HUES6 (cell line): ENCODE data around the gene PDP2.
"Not testable (repeated sequence)": the region's sequence is repeated elsewhere in the genome, so short reads cannot be mapped to it uniquely, and the experiment has no call there.

ENCODE experiments used
- H3K27ac ChIP-seq: 2 replicates; pipeline ENCODE4 v1.7.0; 2013; ENCODE audit warnings: low read depth, mild to moderate bottlenecking, low read length, inconsistent platforms
- H3K27me3 ChIP-seq: 2 replicates; pipeline ENCODE4 v1.6.1; 2013; ENCODE audit warnings: low read length; ENCODE audit not compliant: control insufficient read depth, insufficient read depth
- H3K36me3 ChIP-seq: 2 replicates; pipeline ENCODE4 v1.6.1; 2013; ENCODE audit warnings: low read length; ENCODE audit not compliant: control insufficient read depth, insufficient read depth
- H3K4me1 ChIP-seq: 2 replicates; pipeline ENCODE4 v1.6.1; 2013; ENCODE audit warnings: low read length; ENCODE audit not compliant: control insufficient read depth, insufficient read depth
- H3K4me3 ChIP-seq: 2 replicates; pipeline ENCODE4 v1.5.1; 2013; ENCODE audit warnings: low read depth, low read length
- H3K9ac ChIP-seq: one replicate; pipeline ENCODE4 v1.6.1; 2013; ENCODE audit warnings: mild to moderate bottlenecking, low read length
- H3K9me3 ChIP-seq: 2 replicates; pipeline ENCODE4 v1.6.1; 2013; ENCODE audit warnings: low read depth, low read length; ENCODE audit not compliant: control insufficient read depth, insufficient read depth

The PDP2 gene

DNA sequence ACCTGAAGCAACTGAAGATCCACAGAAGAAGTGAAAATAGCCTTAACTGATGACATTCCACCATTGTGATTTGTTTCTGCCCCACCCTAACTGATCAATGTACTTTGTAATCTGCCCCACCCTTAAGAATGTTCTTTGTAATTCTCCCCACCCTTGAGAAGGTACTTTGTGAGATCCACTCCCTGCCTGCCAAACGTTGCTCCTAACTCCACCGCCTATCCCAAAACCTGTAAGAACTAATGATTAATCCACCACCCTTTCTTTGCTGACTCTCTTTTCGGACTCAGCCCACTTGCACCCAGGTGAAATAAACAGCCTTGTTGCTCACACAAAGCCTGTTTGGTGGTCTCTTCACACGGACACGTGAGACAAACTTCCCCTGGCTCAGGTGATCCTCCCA, 16.4 kb downstream of the PDP2 start:
- not testable (repeated sequence) for H3K36me3 ChIP-seq, H3K4me3 ChIP-seq, H3K27me3 ChIP-seq, H3K9me3 ChIP-seq, H3K9ac ChIP-seq, H3K27ac ChIP-seq
- peaks cover 11% of the 10 kb centered on the region for H3K4me1 ChIP-seq

DNA sequence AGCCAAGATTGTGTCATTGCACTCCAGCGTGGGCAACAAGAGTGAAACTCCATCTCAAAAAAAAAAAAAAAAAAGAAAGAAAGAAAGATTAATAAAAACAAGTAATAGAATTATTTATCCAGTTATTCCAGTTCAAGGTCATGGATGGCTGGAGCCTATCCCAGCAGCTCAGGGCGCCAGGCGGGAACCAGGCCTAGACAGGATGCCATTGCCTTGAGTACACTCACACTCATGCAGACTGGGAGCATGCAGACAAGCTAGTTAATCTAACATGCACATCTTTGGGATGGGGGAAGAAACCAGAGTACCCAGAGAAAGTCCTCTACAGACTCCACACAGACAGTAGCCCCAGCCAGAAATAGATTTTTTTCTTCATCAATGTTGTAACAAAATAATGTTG, 17.9 kb downstream of the PDP2 start:
- Histone ChIP-seq H3K9ac (no peak overlapping the region), H3K36me3 (no peaks in the 10 kb centered on the region), H3K9me3 (no peaks in the 10 kb centered on the region), H3K27me3 (no peaks in the 10 kb centered on the region), H3K27ac (no peak overlapping the region), H3K4me1 (peaks cover 11% of the 10 kb centered on the region), H3K4me3 (no peak overlapping the region)

DNA sequence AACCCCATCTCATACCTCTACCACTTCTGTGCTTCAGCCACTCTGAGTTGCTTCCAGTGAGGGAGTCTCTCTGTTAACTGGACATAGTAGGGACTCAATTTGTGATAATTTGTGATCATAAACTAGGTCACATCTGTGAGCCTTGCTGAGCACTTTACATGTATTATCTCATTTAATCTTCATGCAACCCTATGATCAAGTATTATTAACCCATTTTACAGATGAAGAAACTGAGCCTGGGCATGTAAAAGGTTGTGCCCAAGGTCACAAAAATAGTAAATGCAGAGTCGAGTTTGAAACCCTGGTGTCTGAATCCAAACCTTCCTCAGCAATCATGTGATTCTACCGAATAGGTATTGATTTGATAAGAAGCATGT, 18.6 kb downstream of the PDP2 start:
- Histone ChIP-seq H3K4me3 (no peak overlapping the region), H3K9ac (no peak overlapping the region), H3K27ac (no peak overlapping the region), H3K4me1 (peaks cover 11% of the 10 kb centered on the region), H3K36me3 (no peaks in the 10 kb centered on the region), H3K27me3 (no peaks in the 10 kb centered on the region), H3K9me3 (no peaks in the 10 kb centered on the region)

DNA sequence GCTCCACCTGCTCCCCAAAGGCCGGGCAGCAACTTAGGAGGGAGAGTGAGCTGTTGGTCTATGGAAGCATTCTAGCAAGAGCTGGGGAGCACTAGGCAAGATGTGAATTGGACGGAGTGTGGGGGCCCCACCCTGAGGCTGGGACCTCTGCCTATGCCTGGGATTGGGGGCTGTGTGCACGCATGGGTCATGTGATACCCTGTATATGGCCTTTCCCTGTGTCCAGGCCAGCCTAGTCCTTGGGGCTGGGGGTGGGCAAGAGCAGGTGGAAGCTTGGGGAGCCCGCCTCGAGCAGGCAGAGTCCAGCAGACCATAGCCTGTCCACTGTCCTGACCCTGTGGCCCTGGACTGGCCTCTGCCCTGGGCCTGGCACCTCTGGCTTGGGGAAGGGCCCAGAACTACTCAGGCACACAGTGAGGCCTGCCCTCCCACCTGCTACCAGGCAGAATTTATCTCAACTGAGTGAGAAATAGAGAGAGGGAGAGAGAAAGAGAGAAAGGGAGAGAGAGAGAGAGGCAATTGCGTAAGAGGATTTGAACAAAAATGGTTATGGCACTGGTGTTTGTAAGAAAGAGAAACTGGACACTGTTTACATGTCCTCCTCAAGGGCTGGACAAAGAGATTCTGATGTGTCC, 19.1 kb downstream of the PDP2 start:
- Histone ChIP-seq H3K36me3 (no peaks in the 10 kb centered on the region), H3K27ac (no peak overlapping the region), H3K4me1 (peaks cover 11% of the 10 kb centered on the region)

DNA sequence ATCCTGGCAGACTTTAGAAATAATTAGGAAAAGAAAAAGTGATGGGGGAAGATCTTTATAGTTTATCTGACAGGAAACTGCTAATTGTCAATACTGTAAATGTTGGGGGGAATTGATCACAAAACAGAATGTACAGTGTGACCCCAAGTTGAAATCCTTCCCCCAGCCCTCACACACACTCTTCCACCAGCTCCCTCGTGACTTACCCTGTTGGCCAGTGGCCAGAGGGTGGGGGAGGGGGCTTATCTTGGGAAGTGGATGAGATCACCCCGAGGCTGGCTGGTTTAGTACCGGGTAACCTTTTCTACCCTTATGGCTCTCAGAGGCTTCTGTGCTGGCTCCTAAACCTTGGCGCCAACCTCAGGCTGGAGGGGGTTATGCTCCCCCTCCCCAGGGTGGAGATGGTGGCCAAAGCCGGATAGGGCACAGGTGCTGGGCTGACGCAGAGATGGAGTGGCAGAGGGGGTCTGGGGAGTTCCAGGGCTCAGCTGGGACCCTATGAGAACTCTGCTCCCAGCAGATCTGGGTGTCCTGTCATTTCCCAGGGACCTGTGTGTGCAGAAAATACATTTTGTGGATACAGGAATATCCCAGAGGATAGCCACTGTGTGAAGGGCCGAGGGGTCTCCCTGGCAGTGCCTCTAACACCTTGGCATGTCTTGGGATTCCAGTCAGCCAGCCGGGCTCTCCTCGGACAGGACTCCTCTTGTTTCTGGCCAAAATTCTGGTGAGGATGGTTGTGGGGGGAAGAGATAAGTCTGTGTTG, 19.8 kb downstream of the PDP2 start:
- H3K27me3 ChIP-seq = no peaks in the 10 kb centered on the region
- H3K36me3 ChIP-seq = no peaks in the 10 kb centered on the region
- no peak overlapping the region for H3K27ac ChIP-seq
- no peaks in the 10 kb centered on the region for H3K9me3 ChIP-seq
- peaks cover 11% of the 10 kb centered on the region for H3K4me1 ChIP-seq
- H3K4me3 ChIP-seq = no peak overlapping the region
- H3K9ac ChIP-seq = peak overlapping the region; percentile 17

More for the DNA sequence above, 19.1 kb downstream of the PDP2 start:
- H3K4me3 ChIP-seq = no peak overlapping the region
- no peaks in the 10 kb centered on the region for H3K9me3 ChIP-seq
- no peaks in the 10 kb centered on the region for H3K27me3 ChIP-seq
- no peak overlapping the region for H3K9ac ChIP-seq

DNA sequence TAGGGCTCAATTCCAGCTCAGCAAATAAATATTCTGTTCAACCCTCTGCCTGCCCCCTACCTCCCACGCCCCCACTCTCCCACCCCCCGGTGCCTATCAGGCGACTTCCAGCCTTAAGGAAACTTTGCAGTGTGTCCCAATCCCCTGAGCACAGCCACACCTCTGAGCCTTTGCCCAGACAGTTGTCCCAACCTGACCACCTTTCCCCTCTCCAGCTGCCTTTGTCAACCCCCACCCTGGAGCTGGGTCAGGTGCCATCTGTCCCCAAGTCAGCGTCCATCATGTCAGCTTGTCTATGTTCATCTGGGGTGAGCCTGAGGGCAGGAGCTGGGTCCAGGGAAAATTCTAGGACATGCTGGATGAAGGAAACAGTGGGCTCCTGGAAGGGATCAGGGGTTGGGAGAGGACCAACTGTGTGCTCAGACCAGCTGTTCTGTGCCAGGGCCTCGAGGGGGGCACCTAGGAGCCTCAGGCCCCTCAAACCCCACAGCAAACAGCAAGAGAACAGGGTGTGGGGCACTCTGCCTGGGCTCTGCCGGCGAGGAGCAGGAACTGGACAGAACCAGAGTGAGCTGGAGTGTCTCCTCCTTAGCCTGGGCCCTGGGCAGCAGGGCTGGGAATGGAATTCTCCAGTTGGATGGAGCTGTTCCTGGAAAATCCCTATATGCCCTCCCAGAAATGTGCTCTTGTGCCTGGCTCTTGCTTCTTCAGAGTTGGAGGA, 20.6 kb downstream of the PDP2 start:
- H3K9ac ChIP-seq = peak overlapping the region; percentile 27
- H3K9me3 ChIP-seq = no peaks in the 10 kb centered on the region
- H3K4me1 ChIP-seq = peaks cover 16% of the 10 kb centered on the region
- no peak overlapping the region for H3K27ac ChIP-seq
- H3K36me3 ChIP-seq = no peaks in the 10 kb centered on the region
- H3K27me3 ChIP-seq = no peaks in the 10 kb centered on the region
- no peak overlapping the region for H3K4me3 ChIP-seq

DNA sequence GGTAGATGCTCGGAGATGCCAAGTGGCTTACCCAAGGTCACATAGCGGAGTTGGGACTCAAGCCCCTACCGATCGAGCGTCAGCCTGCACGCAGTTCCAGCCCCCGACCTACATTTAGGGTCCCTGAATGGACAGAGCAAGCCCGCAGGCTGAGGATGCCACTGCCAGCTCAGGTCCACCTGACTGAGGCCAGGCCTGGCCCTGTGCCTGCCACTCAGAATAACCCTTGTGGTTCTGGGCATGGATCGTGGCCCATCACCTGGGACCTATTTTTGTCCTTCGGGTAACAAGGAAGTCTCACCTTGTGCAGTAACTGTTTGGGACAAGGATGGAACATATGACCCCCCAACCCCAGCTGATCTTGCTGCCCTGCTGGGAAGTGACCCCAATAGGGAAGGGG, 21.3 kb downstream of the PDP2 start:
- Histone ChIP-seq H3K27ac (no peak overlapping the region), H3K4me1 (peaks cover 16% of the 10 kb centered on the region), H3K36me3 (no peaks in the 10 kb centered on the region), H3K9me3 (no peaks in the 10 kb centered on the region), H3K9ac (no peak overlapping the region), H3K4me3 (no peak overlapping the region), H3K27me3 (peaks cover 4% of the 10 kb centered on the region; the same call in 1 of the 2 replicates)

DNA sequence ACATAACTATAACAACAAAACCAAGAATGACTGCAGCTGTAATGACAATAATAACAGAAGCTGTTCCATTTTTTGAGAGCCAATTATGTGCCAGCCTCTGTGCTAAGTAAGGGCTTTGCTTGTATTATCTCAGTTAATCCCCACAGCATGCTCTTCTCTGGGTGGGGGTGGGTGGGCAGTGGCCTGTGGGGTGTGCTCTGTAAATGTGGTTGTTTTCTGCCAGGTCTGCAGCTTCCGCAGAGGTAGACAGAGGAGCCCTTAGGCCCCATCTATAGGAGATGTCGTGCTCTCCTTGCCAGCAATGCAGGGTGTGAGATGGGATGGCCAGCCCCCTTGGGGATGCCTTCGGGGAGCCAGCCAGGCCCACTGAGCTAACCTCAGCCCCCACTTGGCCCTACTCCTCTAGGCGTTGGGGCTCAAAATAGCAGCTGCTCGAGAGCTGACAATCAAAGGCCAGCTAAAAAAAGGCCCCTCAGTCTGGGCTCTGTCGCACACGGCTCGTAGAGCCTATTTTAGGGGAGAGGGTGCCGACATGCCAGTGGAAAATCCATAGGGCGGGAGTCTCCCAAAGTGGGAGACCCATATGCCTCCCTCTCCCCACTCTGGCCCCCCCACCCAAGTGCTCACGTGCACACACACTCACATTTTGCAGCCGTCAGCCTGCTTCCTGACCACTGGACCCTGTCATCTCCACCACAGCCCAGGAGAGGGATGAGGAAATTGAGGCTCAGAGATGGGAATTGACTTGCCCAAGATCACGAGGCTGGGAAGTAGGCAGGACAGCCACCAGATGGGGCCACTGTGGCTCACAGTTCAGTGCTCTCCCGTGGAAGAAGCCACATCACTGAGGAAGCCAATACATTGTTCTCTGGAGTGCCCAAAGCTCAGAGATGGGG, 22.6 kb downstream of the PDP2 start:
- Histone ChIP-seq H3K27me3 (peaks cover 9% of the 10 kb centered on the region; the same call in 1 of the 2 replicates), H3K9me3 (no peaks in the 10 kb centered on the region), H3K27ac (no peak overlapping the region), H3K4me1 (peaks cover 16% of the 10 kb centered on the region), H3K9ac (no peak overlapping the region), H3K4me3 (no peak overlapping the region), H3K36me3 (no peaks in the 10 kb centered on the region)

DNA sequence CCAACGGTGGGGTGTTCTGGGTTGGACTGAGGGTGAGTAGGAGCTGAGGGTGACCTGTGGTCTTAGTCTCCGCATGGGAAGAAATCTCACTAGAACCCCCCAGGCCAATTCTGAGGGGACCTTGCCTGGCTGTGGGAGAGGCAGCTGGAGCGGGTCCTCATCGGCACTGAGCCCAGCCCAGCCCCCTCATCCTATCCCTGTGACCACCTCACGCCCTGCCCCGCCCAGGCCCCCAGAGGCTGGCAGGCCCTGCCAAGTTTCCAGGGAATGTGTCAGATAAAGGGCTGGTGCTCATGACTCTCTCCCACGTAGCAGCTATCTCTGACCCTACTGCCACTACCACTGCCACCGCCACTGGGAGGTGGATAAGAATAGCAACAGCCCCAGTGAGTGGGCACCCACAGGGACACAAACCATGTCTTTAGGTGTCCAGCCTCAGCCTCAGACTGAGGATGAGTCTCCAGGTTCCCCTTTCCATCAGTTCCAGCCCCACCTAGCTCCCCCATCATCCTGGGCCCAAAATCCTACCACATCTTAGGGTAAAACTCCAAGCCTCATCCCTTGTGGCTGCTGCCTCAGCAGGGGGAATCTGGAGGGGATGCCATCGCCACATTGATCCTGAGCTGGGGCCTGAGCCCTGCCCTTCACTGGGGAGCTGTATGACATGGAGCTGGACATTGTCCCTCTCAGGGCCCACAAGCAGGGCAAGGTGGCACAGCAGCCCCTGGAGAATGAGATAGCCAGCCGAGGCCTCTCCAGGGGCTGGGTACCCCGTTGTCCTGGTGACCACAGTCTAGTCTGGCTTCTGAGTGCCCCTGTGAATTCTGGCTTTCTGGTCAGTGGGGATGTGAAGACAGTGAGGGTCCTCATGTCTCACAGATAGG, 23.5 kb downstream of the PDP2 start:
- no peak overlapping the region for H3K9ac ChIP-seq
- no peak overlapping the region for H3K4me3 ChIP-seq
- H3K27me3 ChIP-seq = peaks cover 10% of the 10 kb centered on the region; the same call in 1 of the 2 replicates
- H3K9me3 ChIP-seq = no peaks in the 10 kb centered on the region
- no peak overlapping the region for H3K27ac ChIP-seq
- H3K36me3 ChIP-seq = no peaks in the 10 kb centered on the region
- peaks cover 16% of the 10 kb centered on the region for H3K4me1 ChIP-seq

DNA sequence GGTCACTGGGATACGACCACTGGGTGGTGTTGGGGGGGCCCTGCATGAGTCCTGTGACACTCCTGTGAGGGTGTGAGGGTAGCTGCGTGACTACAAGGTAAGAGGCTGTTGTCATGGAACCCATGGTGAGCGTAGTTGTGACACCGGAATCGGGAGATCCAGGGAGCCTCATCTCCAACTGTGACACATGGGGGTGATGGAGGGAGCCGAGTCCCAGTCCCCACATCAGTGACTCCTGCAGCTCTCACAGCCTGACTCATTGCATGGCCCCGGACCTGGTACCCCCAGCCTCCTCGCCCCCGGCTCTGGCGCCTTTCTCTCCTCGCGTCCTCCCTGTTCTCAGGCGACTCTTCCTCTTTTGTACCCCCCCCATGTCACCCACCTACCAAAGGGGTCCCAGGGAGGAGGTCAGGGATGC, 24.1 kb downstream of the PDP2 start:
- Histone ChIP-seq H3K4me3 (no peak overlapping the region), H3K9me3 (no peaks in the 10 kb centered on the region), H3K27me3 (peaks cover 13% of the 10 kb centered on the region; the same call in 1 of the 2 replicates), H3K9ac (no peak overlapping the region), H3K27ac (no peak overlapping the region), H3K36me3 (no peaks in the 10 kb centered on the region), H3K4me1 (peaks cover 16% of the 10 kb centered on the region)
